Pons (tissue), 1 donor: ENCODE data around the gene TK1.
"Not testable (repeated sequence)": the region's sequence is repeated elsewhere in the genome, so short reads cannot be mapped to it uniquely, and the experiment has no call there.

Experiments used
- DNase-seq: peaks from one replicate; pipeline ENCODE4 v3.0.0-alpha.2; 2016; ENCODE audit warnings: low spot score

TK1 gene

DNA sequence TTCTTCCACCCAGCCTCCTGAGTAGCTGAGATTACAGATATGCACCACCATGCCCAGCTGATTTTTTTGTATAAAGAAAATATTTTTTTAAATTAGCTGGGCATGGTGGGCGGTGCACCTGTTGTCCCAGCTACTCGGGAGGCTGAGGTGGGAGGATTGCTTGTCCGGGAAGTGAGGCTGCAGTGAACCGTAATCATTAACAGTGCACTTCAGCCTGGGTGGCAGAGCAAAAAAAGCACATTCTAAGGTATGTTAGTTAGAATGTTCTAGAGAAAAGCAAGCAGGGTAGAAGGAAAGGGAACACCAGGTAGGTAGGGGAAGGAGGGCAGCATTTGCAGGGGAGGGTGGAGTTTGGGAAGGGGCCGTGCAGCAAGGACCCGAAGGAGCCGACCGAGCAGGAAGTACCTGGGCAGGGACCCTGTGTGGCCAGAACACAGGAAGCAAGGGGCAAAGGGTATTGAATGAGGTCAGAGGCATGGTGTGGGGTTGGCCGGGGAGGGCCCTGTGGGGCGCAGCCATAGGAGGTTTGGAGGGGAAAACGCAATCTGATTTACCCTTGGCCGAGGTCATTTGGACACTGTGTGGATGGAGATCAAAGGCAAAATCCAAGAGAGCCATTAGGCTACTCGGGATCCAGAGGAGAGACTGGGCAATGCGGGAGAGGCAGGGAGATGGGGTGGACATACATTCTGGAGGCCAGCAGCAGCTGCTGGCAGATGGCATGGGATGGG lies 38.4 kb downstream of the TK1 start:
- DNase-seq = no peak

DNA sequence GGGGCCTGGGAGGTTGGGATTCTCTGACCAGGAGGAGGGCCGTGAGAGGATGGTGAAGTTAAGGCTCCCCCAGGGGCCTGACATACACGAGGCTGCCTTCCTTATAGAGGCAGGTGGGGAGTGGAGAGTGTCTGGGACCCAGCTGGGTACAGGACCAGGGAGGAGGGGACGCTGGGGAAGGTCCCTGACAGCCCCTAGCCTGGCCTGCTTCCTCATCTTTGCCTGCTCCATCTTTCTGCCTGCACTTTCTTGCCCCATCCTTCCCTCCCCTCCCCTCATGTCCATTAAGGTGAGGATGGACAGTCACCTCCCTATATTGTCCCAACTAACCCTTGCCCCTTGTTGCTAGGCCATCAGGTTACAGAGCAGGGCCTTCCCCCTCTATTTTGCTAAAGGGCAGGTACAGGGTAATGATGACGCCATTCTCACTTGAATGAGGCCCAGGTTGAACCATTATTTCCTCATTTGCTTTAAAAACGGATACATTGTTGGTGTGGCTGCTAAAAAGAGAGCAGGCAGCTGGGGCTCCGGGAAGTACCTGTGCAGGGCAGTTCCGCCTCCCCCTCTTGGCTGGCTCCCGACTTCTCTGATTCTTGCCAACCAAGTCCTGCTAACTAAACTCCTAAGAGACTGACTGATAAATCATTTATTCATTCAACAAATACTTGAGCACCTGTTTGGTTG lies 39.4 kb downstream of the TK1 start:
- DNase-seq = no peak

DNA sequence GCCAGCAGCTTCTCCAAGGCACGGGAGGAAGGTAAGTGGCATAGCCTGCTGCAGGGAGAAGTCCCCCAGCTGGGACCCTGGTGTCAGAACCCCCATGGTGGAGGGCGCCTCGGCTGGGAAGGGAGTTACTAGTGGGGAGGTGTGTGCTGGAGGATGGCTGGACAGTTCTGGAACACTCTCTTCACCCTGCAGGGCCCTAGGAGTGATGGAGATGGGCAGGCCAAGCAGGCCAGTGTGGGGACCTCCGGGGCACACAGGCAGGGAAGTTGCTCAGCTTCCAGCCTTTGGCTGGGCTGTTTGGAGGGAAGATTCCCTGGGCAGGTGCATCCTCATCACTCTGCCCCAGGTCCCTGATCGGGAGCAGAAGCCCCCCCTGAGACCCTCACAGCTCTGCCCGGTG lies 40.0 kb downstream of the TK1 start:
- no peak for DNase-seq

DNA sequence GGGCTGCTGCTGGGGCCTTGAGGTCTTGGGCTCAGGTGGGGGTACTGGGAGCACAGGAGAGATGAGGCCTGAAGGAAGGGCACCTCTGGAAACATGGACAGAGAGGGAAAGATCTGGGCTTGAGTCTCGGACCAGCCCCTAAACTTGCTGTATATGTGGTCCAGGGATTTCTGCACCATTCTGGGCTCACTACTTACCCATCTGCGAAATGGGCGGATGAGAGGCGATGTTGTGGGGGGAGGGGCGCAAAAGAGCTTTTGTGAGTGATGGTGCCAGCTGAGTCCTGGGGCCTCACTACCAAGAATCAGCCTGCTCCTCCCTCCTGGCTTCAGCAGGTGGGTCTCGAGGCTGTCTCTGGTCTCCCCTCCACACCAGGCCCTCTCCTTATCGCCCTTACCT lies 40.4 kb downstream of the TK1 start:
- DNase-seq = no peak

DNA sequence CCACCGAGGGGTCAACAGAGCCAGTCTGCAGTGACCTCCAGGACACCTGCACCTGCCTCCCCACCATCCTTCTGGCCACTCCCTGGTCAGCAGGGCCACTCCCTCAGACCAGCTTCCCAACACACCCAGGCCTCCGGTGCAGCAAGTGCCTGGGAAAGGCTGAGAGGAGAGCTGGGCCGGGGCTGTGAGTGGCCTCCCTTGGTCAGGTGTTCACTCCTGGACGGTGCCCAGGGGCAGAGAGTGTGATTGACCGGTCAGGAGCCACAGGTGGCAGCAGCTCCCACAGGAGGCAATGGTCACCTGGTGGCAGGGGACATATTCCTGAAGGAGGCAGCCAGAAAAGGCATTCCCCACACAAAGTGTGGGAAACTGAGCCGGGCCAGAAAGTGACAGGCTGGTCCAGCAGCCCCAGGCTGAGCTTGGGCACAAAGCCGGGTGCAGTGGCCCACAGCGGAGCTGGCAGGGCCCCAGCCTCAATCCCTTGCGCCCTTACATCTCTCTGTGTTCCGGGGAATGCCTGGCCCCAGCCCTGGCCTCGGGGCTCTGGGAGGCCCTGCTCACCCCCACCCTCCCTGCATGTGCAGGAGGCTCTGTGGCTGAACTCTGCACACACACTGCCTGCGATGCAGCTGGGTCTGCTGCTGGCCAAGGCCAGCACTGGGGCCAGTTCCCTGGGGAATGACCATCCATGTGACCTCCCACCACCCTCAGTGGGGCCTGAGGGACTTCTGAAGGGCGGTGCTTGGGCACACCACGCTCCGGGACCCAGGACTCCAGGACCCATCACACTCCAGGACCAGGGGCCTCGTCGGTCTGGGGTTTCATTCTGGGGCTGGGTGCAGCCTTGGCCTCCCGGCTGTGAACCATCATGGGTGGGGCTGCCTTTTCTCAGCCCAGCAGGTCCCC lies 41.9 kb downstream of the TK1 start:
- DNase-seq = no peak

DNA sequence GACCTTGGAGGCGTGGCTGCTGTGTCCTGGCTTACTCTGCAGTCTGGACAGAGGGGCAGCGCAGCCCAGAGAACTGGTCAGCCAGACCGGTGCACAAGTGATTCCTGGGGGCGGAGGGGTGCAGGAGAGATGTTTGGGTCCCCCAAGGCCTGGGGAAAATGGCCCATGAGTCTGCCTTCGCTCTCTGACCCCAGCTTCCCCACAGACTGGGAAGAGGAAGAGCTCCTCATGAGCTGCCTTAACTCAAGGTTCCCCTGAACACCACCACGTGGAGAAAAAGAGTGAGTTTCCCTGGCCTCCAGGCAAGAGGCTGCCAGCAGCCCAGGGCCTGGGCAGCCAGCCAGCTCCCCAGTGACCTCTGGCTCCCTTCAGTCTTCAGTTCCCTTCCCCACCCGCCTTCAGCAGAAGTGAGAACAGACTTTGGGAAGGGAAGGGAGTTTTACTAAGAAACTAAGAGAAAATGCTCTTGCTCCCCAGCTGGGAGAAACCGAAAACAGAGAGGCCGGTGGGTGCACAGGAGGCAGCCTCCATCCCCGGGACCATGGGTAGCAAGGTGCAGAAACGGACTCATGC lies 42.6 kb downstream of the TK1 start:
- peak; percentile 91 for DNase-seq

DNA sequence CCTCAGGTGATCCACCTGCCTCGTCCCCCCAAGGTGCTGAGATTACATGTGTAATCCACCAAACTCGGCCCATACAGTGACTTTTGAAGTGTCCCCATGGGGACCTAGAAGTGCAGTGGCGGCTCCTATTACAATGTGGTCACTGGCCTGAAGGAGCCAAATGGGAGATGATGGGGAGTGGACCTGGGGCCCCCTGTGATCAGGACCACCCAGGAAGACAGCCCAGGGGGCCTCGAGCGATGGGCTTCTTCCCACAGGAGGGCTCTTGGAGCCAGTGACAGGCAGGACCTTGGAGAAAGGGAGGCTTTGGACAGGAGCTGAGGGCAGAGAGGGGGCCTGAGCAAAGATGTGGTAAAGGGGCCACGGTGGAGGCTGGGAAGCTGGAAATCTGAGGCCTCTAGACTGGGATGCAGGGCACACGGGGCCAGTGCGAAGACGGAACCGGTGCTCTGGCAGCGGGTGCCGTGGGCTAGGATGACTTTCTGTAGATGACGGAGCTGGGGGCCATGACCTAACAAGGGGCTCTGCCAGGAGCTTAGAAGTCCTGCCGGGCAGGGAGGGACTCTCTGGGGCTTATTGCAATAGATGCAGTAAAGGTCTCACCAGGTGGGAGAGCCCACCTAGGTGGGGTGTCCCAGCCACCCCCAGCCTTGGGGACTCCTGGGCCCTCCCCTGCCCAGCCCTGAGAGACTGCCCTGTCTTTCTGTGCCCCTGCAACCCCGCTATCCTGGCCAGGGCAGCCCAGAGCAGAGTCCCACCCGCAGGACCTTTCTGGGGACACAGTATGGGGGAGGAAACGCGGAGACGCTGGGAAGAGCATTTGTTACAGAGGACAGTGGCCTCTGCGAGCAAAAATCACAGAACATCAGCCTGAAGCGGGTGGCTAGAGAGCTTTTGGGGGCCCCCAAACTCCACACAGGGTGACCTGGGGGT lies 43.4 kb downstream of the TK1 start:
- DNase-seq = no peak

DNA sequence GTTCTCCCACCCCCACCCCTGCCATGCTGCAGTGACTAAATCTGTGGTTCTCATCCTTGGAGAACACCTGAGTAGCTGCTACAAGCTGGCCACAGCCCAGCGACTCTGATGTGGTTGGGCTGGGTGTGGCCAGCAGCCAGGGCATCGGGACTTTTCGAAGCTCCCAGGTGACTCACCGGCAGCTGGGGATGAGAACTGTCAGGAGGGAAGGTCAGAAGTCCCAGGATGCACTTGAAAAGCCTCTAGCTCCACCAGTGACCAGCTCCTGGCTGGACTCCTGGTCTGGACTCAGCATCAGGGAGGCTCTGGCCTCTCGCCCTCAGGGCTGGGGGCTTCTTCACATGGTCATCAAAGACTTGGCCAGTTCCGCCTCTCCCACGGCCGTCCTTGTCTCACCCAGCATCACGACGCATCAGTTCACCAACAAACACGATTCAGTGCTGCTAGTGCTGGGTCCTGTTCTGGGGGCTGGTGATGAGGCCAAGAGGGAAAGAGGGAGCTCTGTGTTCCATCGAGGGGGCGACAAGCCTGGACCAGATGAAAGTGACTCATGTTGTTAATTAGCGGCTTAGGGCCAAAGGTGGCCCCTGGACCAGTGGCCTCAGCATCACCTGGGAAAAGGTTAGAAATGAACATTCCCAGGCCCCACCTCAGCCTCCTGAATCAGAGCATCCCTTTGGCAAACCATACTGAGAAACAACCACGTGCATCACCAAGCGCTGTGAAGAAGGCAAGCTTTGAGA lies 44.6 kb downstream of the TK1 start:
- DNase-seq = no peak

DNA sequence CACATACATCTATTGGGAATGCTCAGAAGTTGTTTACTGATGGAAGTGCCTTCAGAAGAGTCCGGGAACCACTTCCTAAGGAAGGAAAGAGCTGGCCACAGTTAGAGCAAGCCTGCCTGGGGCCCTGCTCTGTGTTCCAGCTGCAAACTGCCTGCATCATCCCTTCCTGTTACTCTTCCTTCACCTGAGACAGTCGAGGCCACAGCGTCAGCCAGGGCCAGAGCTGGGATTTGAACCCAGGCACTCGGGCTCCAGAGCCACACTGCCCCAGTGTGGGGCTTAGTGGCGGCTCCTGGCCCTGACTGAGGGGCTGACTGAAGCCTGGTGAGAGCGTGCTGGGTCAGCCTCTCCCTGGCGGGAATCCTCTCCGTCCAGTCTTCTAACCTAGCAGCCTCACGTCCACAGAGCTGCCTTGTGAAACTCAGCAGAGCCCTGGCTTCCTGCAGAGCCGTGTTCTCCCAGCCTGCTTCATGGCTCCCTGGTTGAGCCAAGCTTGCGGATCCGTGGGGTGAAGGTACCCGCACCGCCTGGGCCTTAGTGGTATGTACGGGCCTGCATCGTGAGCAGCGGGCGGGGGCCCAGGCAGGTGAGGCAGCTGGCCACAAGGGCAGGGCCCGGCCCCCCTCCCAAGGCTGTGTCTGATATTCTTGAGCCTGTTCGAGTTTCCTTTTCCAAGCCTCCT lies 45.3 kb downstream of the TK1 start:
- DNase-seq = no peak

DNA sequence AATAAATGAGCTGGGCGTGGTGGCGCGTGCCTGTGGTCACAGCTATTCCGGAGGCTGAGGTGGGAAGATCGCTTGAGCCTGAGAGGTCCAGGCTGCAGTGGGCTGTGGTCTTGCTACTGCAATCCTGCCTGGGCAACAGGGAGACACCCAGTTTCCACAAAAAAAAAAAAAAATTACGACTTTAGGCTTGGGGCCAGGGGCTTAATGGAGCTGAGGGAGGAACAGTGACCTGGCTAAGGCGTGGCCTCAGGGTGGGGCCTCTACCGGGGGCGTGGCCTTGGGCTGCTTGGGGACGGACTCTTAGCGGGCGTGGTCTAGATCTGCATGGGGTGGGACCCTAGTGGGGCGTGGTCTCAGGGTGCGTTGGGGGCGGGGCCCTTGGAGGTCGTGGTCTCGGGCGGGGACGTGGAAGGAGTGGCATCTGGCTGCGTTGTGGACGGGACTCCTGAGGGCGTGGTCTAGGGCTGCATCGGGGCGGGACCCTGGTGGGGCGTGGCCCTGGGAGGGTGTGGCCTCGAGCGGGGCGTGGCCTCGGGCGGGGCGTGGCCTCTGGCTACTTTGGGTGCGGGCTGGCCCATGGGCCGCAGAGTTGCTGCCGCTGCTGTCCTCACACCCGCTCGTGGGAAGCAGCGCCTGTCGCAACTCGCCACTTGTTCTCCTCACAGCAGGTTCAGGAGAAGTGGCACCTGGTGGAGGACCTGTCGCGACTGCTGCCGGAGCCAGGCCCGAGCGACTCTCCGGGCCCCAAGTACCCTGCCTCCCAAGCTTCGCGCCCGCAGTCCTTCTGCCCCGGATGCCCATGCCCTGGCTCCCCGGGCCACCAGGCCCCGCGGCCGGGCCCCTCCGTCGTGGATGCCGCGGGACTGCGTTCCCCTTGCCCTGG lies 46.4 kb downstream of the TK1 start:
- DNase-seq = no peak

DNA sequence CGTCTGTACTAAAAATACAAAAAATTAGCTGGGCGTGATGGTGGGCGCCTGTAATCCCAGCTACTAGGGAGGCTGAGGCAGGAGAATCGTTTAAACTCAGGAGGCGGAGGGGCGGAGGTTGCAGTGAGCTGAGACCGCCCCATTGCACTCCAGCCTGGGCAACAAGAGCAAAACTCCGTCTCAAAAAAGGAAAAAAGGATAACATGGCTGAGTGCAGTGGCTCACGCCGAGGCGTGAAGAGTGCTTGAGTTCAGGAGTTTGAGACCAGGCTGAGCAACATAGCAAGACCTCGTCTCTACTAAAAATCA lies 47.0 kb downstream of the TK1 start:
- DNase-seq = not testable (repeated sequence)

DNA sequence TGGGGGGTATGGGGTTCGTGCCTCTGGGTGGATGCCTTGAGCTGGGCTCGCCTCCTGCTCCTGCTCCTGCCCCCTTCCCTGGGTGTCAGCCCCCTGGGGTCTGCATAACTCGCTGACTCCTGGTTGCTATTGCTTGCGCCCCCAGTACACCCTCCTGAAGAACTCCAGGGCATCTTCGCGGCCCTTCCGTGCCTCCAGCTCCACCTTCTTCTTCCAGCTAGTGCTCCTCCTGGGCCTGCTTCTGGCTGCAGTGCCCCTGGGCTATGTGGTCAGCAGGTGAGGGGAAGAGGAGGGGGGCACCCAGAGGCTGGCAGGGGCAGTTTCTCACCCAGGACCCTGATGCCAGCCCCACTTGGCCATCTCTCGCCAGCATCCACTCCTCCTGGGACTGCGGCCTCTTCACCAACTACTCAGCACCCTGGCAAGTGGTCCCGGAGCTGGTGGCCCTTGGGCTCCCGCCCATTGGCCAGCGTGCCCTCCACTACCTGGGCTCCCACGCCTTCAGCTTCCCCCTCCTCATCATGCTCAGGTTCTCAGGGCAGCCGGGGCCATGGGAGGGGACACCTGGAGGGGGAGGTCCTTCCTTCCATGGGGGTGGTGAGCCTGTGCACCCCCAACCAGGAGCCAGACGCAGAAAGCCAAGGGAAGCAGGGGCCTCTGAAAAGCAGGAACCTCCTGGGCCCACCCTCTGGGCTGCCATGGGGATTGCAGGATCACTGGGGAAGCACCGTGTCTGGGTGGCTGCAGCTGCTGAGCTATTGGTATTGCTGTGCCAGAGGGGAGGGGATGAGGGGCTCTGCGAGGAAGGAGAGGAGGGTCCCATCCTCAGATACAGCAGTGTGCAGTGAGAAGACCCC lies 48.4 kb downstream of the TK1 start:
- DNase-seq = no peak

DNA sequence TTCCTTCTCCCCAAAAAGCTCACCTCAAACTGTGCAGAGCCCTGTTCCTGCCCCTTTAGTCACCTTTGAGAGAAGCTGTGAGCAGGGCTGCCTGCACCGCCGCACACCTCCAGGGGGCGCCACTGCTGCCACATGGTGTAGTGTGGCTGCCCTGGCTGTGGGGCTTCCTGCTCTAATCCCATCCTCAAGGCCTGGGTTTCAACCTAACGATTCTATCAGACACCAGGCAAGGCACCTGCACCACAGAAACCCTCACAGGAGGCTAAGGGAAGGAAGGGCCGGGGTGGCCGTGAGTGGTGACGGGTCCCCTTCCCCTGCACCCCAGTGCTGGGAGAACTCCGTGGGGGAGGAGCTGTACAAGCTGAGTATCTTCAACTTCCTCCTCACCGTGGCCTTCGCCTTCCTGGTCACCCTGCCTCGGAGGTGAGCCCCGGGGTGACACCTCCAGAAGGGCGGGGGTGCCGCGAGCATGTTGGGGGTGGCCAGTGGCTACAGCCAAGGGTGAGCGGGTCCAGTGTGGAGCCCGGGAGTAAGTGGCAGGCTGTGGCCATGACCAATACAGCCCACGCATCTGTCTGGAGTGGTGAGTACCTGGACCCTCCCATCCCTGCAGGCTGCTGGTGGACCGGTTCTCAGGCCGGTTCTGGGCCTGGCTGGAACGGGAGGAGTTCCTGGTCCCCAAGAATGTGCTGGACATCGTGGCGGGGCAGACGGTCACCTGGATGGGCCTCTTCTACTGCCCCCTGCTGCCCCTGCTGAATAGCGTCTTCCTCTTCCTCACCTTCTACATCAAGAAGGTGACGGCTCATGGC lies 49.3 kb downstream of the TK1 start:
- DNase-seq = no peak

DNA sequence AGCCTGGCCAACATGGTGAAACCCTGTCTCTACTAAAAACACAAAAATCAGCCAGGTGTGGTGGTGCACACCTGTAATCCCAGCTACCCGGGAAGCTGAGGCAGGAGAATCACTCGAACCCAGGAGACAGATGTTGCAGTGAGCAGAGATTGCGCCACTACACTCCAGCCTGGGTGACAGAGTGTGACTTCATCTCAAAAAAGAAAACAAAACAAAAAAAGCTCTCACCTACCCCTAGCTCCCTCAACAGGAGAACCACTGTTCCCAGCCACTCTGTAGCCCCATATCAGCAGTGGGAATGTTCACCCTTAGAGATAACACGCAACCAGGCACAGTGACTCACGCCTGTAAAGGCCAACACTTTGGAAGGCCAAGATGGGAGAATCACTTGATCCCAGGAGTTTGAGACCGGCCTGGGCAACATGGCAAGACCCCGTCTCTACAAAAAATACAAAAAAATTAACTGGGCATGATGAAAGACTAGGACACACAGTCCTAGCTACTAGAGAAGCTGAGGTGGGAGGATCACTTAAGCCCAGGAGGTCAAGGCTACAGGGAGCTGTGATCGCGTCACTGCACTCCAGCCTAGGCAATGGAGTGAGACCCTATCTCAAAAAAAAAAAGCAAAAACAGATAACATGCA lies 50.9 kb downstream of the TK1 start:
- no peak for DNase-seq

DNA sequence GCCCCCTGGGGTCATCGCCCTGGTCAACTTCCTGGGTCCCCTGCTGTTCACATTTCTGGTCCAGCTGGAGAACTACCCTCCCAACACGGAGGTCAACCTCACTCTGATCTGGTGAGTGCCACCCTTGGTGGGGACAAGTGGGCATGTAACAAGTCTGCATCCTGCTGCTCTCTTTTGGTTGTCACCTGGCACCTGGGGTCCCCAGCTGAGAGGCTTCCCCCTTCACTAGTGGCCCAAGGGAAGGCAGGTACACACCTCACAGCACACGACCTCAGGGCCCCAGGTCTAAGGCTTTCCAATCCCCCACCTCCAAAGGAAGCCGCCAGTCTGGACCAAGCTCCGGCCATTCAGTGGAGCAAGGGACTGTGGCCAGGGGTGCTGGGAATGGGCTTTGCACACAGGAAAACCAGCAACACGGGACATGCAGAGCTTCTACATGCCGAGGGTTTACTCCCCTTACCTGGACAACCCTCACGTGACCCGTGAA lies 51.9 kb downstream of the TK1 start:
- no peak for DNase-seq
